ENCODE data around the gene OR52E5. TPM values are rescaled to one million over a fixed set of nuclear protein-coding genes. Genes with fewer than 3 reads are reported as not detected.

The OR52E5 gene
- total and polyA plus RNA-seq, 10 of the 15 experiments (the other 5 are each of a cell fraction or from before 2014, with no cell fraction given), result not detected

- FAIRE-seq, result no peak
- POLR2A ChIA-PET, result no interaction called here
- Histone ChIP-seq H3K9ac (ENCODE audit: control insufficient read depth, insufficient read depth, low read length) (no peak overlapping the region), H3K9me3 (replicated peaks; ENCODE audit: control insufficient read depth, insufficient read depth, low read length) (peaks cover 1% of the 10 kb centered on the region; the same call in 1 of the 3 replicates), H3K4me1 (ENCODE audit: control insufficient read depth, insufficient read depth, low read length) (peaks cover 3% of the 10 kb centered on the region; the same call in 1 of the 2 replicates), H3K4me2 (ENCODE audit: control insufficient read depth, insufficient read depth) (no peak overlapping the region), H3K4me3 (no peak overlapping the region), H2AFZ (ENCODE audit: control insufficient read depth, low read depth, low read length) (peak overlapping the region; percentile 72), H3K36me3 (ENCODE audit: control insufficient read depth in 2 of 2, insufficient read depth in 2 of 2, low read length in 1 of 2) (no peaks in the 10 kb centered on the region), H4K20me1 (ENCODE audit: control insufficient read depth, insufficient read depth) (no peaks in the 10 kb centered on the region), H3K79me2 (ENCODE audit: control insufficient read depth, insufficient read depth, low read length) (no peaks in the 10 kb centered on the region), H3K27me3 (replicated peaks in 1 of 2; ENCODE audit: control insufficient read depth in 2 of 2, insufficient read depth in 2 of 2, low read length in 1 of 2) (no peaks in the 10 kb centered on the region), H3K27ac (ENCODE audit: control insufficient read depth, insufficient read depth) (no peak overlapping the region; the same call in 1 of the 2 replicates)
- RAD21 ChIA-PET (ENCODE audit: unreplicated experiment), result no interaction called here
- WGBS (ENCODE audit: insufficient coverage, insufficient replicate concordance, low lambda C conversion rate, missing lambda C conversion rate), result 0% methylated on average over 2 of the region's 2 CpGs
- intact Hi-C loops (cut with micrococcal nuclease; ENCODE audit: unreplicated experiment), result no loop called here
- in situ Hi-C loops (cut with MboI), result no loop called here
- no TSS peak for BruUV-seq (replicated peaks)
- CTCF ChIA-PET, result no interaction called here
- peak; percentile 96 for ATAC-seq
- DNase-seq (ENCODE audit: low read depth, low spot score), result peak; percentile 48
- SMC1A ChIA-PET (ENCODE audit: uncharacterized antibody, unreplicated experiment), result no interaction called here
- no peak for TF ChIP-seq ZBED1 (IDR thresholded peaks at IDR 0.05; ENCODE audit: borderline replicate concordance)
- TF ChIP-seq RAD21 (IDR thresholded peaks at IDR 0.05; ENCODE audit: insufficient read depth, low read depth, low read length), result no peak
- no peak for TF ChIP-seq NFXL1 (IDR thresholded peaks at IDR 0.05; ENCODE audit: borderline replicate concordance)
- TF ChIP-seq ZSCAN29 (IDR thresholded peaks at IDR 0.05), result no peak
- TF ChIP-seq, protein P1, sequence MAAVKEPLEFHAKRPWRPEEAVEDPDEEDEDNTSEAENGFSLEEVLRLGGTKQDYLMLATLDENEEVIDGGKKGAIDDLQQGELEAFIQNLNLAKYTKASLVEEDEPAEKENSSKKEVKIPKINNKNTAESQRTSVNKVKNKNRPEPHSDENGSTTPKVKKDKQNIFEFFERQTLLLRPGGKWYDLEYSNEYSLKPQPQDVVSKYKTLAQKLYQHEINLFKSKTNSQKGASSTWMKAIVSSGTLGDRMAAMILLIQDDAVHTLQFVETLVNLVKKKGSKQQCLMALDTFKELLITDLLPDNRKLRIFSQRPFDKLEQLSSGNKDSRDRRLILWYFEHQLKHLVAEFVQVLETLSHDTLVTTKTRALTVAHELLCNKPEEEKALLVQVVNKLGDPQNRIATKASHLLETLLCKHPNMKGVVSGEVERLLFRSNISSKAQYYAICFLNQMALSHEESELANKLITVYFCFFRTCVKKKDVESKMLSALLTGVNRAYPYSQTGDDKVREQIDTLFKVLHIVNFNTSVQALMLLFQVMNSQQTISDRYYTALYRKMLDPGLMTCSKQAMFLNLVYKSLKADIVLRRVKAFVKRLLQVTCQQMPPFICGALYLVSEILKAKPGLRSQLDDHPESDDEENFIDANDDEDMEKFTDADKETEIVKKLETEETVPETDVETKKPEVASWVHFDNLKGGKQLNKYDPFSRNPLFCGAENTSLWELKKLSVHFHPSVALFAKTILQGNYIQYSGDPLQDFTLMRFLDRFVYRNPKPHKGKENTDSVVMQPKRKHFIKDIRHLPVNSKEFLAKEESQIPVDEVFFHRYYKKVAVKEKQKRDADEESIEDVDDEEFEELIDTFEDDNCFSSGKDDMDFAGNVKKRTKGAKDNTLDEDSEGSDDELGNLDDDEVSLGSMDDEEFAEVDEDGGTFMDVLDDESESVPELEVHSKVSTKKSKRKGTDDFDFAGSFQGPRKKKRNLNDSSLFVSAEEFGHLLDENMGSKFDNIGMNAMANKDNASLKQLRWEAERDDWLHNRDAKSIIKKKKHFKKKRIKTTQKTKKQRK (IDR thresholded peaks at IDR 0.05; ENCODE audit: low read depth, low read length), result no peak
- TF ChIP-seq IRF5 (IDR thresholded peaks at IDR 0.05; ENCODE audit: borderline replicate concordance), result no peak
- no peak for TF ChIP-seq DPF2 (IDR thresholded peaks at IDR 0.05)
- peak; percentile 12; the same call in 1 of the 2 replicates for TF ChIP-seq ATF7 (IDR thresholded peaks at IDR 0.05; ENCODE audit: low read depth)
- TF ChIP-seq POLR2A (IDR thresholded peaks at IDR 0.05; ENCODE audit: low read depth, low read length), result no peak
- TF ChIP-seq, protein P2, sequence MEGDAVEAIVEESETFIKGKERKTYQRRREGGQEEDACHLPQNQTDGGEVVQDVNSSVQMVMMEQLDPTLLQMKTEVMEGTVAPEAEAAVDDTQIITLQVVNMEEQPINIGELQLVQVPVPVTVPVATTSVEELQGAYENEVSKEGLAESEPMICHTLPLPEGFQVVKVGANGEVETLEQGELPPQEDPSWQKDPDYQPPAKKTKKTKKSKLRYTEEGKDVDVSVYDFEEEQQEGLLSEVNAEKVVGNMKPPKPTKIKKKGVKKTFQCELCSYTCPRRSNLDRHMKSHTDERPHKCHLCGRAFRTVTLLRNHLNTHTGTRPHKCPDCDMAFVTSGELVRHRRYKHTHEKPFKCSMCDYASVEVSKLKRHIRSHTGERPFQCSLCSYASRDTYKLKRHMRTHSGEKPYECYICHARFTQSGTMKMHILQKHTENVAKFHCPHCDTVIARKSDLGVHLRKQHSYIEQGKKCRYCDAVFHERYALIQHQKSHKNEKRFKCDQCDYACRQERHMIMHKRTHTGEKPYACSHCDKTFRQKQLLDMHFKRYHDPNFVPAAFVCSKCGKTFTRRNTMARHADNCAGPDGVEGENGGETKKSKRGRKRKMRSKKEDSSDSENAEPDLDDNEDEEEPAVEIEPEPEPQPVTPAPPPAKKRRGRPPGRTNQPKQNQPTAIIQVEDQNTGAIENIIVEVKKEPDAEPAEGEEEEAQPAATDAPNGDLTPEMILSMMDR (IDR thresholded peaks at IDR 0.05 in 2 of 3, conservative IDR thresholded peaks at IDR 0.05 in 1 of 3; ENCODE audit: control insufficient read depth in 2 of 3, extremely low read depth in 1 of 3, insufficient read depth in 1 of 3, low read depth in 3 of 3, low read length in 3 of 3), result no peak
- peak; percentile 47 for TF ChIP-seq JUNB (IDR thresholded peaks at IDR 0.05)
- TF ChIP-seq SRF (IDR thresholded peaks at IDR 0.05; ENCODE audit: low read depth in 2 of 2, low read length in 2 of 2), result no peak
- TF ChIP-seq RAD51 (IDR thresholded peaks at IDR 0.05), result no peak
- no peak for TF ChIP-seq SUPT20H (IDR thresholded peaks at IDR 0.05; ENCODE audit: borderline replicate concordance, control insufficient read depth, low read depth, low read length)
- TF ChIP-seq ATF2 (IDR thresholded peaks at IDR 0.05; ENCODE audit: low read length), result no peak
- TF ChIP-seq USF2 (IDR thresholded peaks at IDR 0.05; ENCODE audit: borderline replicate concordance, low read depth, low read length), result no peak
These were observed 29.9 kb downstream of the OR52E5 start for GRCh38 chr11:5922749-5923426.
